ENCODE data around the gene OR6C74.

The OR6C74 gene

GRCh38 chr12:55244309-55244708 is at the start of gene OR6C74:
Gene OR6C74, plus strand, starts transcription at chr12:55244609. Its CDS starts 2,679 bp downstream, at chr12:55247288.
- no peak for DNase-seq (ENCODE audit: low read depth in 2 of 2)

- DNase-seq (ENCODE audit: low read depth in 2 of 2), result no peak
These were observed 23.7 kb upstream of the OR6C74 start, which contains the start of gene OR10A7 for GRCh38 chr12:55220725-55221124. Gene OR10A7, plus strand, starts transcription at chr12:55221025. Its CDS starts 0 bp downstream, at chr12:55221025.

GRCh38 chr12:55226523-55226922 is 17.9 kb upstream of the OR6C74 start:
- DNase-seq (ENCODE audit: low read depth in 2 of 2), result no peak

- DNase-seq (ENCODE audit: low read depth in 2 of 2), result no peak
These were observed 16.8 kb upstream of the OR6C74 start for GRCh38 chr12:55227643-55228042.

- DNase-seq (ENCODE audit: low read depth in 2 of 2), result no peak
These were observed 1.8 kb downstream of the OR6C74 start for GRCh38 chr12:55246159-55246558.

- no peak for DNase-seq (ENCODE audit: low read depth in 2 of 2)
These were observed 6.5 kb downstream of the OR6C74 start for GRCh38 chr12:55250944-55251343.

- DNase-seq (ENCODE audit: low read depth in 2 of 2), result no peak
These were observed 8.9 kb downstream of the OR6C74 start for GRCh38 chr12:55253281-55253680.

GRCh38 chr12:55256831-55257230 is 12.4 kb downstream of the OR6C74 start:
- no peak for DNase-seq (ENCODE audit: low read depth in 2 of 2)

GRCh38 chr12:55258303-55258702 is 13.9 kb downstream of the OR6C74 start:
- no peak for DNase-seq (ENCODE audit: low read depth in 2 of 2)

- no peak for DNase-seq (ENCODE audit: low read depth in 2 of 2)
These were observed 36.6 kb downstream of the OR6C74 start for GRCh38 chr12:55280991-55281390.

- DNase-seq (ENCODE audit: low read depth in 2 of 2), result no peak
These were observed 45.6 kb downstream of the OR6C74 start for GRCh38 chr12:55289999-55290398.
